Fibroblast of skin of left biceps (primary cell): Measurements from ENCODE around the gene ZNF821.
"Not testable (repeated sequence)": the region's sequence is repeated elsewhere in the genome, so short reads cannot be mapped to it uniquely, and the experiment has no call there.

Experiments
- DNase-seq, 2 experiments: peaks; one replicate each; pipeline ENCODE4 v3.0.0-alpha.2; 2013; ENCODE audit warnings: low read depth in 2 of 2

The ZNF821 gene

DNA sequence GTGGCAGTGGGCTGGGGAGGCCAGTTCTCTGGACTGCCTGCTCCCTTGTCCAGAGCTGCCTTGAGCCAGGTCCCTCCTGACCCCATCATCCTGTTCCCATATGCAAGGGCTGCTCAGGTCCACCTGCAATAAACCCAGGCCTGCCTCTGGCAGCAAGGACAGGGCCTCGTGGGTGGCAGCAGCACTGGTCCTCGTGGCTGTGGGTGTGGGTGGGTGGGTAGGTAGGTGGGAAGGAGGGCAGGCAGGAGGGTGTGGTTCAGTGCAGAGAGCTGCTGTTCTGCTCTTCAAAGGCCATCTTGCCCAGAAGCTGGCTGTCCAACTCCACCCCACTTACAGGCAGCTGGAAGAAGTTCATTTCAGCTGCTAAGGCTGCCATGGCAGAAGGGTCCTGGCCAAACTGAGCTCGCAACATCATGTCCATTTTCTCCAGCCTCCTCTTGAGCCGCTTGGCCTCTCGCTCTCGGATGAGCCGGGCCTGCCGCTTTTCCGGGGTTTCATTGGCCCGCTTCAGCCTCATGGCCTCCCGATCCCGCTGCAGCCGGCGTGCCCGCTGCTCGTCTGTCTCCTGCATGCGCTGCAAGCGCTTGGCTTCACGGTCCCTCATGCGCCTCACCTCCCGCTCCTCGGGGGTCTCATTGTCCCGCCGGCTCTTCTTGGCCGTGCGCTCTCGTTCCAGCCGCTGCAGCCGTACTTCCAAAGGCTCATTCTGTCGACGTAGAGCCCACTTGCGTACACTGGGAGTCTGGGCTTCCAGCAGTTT is 24.0 kb downstream of the ZNF821 start:
- no peak for DNase-seq

DNA sequence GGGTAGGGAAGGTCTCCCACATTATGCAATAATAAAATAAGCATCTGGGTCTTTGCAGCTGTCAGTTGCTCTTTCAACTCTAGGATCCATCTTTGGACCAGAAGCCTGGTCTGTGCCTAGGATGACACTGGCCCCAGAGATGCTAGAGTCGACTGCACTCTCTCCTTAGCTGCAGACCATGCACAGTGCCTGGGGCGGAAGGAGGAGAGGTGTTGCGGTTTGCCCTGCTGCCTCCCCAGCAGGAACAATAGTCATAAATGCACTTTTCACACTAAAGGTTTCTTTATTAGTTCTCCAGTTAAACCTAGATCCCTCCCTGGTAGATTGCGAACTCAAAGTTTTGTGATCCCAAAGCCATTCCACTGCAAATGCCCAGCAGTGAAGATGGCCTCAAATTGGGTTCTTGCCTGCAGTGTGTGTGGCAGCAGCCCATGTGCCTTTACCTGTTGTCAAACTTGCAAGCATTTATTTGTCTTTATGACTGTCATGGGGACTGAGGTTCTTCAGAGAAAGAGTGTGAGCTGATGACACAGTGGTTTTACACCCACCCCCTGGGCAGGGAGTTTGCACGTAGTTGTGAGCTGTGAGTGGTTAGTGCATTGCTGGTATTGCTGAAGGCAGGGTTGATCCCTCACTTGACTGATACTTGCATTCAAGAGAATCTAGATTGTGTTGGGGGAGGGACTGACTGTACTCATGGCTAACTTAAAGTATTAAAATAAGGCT is 27.9 kb downstream of the ZNF821 start:
- DNase-seq, result no peak

DNA sequence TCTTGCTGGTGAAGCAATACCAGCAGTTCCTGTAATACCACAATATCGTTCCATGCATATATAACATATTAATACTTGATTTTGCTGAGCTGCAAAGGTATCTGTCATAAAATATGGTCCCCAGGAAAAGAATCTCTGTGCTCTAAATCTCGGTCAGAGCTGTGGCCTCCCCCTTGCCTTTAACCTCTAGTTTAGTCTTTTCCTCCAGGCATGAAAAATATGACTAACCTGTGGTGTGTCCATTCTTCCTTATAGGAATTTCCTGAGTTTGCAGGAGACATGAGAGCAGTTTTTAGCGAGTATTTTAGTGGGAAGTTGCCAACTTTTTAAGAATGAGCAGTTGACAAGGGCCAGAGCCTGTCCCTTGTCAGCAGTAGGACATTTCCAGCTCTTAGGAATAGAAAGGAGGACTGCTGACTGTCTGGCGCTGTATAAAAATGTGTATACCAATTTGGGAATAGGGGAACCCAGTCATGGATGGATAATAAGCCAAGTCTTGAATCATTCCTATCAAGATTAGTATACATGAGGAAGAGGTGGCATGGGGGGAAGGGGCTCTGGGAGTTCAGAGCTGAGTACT is 29.5 kb downstream of the ZNF821 start:
- no peak for DNase-seq

DNA sequence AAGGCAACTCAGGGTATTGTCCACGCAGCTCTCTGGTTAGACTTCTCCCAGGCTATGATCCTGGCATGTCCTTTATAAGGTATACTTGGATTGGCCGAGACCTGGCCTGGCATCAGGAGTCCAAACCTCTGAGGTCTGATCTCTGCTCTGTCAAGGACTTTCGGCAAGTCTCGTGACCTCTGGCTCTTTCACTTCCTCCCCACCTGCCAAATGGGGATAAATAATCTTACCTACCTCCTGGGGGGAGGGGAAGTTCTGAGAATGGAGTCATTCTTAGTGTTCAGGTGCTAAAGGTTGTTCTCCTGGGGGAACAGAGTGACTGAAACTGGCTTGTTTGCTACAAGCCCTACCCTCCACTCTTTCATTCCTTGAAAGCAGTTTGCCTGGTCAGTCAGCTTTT is 30.6 kb downstream of the ZNF821 start:
- DNase-seq, result no peak

DNA sequence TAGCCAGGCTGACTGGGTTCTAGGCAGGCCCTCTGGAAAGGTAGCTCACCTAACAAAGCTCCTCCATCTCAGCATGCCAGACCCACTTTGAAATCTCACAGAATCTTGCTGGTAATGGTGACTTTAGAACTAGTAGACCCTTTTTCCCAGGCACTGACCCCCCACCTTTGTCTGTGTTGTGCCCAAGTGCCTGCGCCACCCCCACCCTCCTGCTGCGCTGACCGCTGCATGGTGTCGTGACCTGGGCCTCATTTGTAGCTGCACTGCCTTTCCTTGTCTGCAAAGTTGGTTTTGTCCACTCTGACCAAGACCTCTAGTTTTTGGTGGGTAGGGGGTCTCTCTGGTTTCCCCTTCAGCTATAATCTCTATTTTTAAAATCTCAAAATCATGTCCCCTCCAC is 31.4 kb downstream of the ZNF821 start:
- no peak for DNase-seq

DNA sequence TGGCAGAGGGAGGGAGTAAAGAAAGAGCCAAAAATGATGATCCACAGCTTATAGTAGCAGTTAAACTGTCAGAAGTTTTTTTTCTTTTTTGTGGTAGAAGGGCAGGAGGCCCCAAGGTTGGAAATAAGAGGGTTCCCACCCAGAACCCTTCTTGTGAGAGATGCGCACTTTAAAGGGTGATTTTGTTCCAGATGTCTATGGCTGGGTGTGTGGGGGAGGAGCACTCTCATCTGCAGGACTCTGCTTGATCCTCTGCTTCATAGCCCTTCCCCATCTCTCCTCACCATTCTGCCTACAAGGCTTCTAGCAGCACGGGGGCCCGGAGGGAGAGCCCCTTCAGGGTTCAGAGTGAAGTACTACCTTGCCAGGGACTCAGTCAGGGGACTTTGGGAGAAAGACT is 31.8 kb downstream of the ZNF821 start:
- DNase-seq, result no peak

DNA sequence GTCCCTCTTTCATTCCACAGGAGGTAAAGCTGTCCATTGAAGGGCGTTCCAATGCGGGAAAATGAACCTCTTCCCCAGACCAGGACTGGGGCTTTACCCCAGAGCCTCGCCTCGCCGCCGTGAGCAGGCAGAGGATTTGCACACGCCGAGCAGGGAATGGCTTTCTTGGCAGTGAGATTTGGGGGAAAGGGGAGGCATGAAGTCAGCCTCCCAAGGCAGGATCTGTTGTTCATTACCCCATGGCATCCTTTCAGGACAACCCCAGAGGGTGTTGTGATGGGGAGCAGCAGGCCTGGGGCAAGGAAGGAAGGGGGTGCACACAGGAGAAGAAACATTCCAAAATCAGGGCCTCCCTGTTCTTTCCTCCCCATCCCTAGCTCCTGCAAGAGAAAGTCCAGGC is 32.2 kb downstream of the ZNF821 start:
- no peak for DNase-seq

DNA sequence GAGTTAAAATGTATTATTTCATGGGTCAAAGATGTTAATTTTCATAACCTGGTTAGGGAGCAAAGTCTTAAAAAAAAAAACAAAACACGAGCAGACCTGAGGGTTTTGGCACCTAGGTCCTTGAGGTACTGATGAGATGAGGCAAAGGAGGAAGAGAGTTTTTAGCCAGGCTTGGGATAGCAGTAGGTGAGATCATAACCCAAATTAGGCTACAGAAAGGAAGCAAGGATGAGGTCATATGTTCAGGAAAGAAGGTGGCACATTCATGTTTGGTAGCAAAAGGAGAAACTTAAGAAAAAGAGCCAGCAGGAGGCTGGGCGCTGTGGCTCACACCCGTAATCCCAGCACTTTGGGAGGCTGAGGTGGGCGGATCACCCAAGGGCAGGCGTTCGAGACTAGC is 35.4 kb downstream of the ZNF821 start:
- DNase-seq, result no peak

DNA sequence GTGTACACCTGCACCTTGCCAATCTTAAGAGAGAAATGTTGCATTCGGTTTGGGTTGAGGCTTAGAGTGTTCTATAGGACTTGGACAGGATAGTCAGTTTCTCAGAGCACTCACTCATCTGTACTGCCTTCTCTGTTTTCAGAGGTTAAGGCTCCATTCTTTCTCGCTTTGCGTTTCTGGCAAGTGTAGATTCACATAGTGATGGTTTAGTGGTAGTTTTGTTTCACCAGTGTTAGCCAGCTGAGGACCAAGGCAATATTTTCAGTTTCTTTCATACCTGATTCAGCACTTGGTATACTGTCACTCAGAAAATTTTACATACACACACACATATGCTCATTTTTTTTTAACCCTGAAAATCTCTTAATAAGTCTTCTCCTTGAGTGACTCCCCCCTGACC is 36.9 kb downstream of the ZNF821 start:
- DNase-seq, result no peak

DNA sequence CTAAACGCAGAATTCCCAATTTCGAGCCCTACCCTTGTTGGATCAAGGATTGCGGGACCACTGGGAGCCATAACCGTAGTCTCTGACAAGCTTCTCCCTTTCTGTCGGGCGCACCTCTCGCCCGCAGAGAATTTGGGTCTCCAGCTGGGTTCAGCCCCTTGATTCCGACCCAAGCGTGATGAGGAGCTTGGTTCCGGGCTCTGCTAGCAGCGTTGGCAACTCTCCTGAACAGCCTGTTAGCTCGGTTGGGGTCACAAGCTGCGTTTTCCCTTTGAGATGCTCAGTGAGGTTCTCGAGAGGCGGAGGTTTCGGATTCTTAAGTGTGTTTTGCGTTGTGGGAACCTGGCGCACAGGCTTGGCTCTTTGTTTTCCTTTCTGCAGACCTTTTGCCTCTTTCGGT is 37.6 kb downstream of the ZNF821 start:
- DNase-seq, result no peak

DNA sequence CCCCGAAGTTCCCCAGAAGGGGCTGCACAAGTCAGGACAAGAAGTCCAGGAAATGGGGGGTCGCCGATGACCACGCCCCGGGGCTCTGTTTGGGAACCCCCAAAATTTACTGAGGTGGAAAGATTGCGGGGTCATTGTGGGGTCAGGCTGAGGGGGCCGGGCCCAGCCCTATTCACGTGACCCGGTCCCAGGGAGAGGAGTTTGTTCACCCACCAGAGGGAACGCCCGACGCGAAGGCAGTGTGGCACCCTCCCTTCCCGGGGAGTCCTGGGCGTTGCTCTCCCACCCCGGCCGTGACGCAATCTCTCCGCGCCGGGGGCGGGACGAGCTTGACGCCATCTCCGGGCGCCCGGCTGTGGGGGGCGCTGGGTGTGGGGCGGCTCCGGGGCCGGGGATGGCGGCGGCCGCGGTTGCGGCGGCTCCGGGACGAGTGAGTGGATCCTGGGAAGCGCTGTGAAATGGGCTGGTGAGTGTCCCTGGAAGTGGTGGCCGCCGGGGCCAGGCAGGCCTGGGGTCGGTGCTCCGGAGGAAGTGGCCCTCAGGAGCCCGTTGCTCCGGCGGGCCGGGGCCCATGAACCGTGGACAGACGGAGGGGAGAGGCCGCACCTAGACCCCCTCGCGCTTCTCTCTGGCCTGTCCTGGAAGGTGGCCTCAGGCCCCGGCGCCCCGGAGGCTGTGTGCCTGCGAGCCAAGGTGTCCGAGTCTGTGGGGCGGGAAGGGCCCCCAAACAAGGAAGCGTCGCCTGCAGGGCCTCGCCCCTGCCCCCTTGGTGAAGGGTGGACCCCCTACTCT is 38.1 kb downstream of the ZNF821 start, which contains the start of gene ATXN1L:
Gene ATXN1L (plus strand): TSS at position 338 of the 792 bp plus-strand sequence. CDS start 3,765 bp downstream, outside the sequence.
- peak; percentile 84 to 87 for DNase-seq

DNA sequence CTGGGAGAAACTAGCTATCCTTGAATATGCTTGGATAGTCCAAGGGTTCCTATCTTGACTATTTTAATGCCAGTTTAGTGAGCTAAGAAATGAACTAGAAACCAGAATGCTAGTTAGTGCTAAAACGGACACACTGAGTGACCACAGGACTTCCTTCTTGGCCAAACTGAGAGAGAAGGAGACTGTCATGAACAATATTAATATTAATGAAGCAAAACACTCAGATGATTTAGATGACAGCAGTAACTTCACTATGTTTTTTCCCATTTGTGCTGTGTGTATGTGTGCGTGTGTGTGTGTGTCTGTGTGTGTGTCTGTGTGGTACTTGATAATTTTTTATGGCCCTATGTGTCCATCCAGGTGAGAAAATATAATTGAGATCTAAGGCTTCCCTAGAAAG is 40.4 kb downstream of the ZNF821 start:
- no peak for DNase-seq

DNA sequence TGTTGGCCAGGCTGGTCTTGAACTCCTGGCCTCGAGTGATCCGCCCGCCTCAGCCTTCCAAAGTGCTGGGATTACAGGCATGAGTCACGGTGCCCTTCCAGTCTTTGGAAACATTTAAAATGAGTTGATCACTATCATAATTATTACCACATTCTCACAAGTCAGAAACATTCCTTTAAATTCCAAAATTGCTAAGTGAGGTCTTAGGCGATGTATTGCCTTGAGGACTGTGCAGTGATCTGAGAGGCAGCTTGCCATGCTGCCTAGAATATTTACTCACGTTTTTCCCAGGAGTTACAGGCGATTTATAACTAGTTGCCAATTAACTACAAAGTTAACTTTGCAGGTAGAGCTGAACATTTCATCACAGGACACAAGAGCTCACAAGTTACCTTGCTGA is 43.9 kb downstream of the ZNF821 start:
- peak; percentile 33 to 42 for DNase-seq

DNA sequence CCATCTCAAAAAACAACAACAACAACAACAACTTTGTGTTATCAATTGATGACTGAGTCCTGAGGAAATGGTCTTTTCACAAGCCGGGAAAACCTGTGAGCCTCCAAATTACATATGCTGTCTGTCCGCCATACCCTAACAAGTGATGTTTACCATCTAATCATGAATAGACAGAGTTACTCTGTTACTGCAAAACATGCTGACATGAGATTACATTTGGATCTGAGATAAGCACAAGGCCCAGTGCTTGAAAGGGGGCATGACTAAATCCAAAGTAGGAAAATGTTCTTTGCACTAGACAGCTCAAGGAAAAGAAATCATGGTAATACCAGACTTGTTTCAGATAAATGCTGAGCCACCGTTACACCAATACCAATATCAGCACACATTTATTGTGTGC is 46.8 kb downstream of the ZNF821 start:
- no peak for DNase-seq

DNA sequence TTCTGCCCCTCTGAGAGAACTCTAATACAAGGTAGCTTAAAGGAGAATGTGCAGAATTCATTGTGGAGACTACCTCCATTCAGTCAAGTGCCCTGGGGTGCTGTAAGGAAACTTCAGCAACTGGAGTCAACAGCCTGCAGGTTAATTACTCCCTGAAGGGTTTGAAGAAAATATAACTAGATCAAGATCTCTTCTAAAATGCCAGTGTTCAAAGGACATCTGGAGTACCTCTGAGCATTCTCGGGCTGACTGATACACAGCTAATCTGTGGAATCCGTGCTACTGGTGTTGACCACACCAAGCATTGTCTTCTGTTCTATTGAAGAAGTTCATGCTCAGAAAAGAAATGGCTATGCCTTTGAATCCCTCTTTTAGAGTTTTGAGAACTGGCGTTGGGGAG is 49.7 kb downstream of the ZNF821 start:
- DNase-seq, result no peak

DNA sequence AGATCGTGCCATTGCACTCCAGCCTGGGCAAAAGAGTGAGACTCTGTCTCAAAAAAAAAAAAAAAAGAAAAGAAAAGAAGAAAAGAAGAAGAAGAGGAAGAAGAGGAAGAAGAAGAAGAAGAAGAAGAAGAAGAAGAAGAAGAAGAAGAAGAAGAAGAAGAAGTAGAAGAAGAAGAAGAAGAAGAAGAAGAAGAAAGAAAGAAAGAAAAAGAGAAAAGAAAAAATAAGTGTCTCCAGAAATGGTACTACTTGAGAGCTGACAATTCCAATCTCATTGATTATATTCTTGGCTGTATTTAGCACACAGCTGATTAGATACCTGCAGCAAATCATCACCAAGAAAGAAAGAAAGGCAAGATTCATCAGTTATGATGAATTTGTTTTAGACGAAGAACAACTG is 51.9 kb downstream of the ZNF821 start:
- DNase-seq, result not testable (repeated sequence)

DNA sequence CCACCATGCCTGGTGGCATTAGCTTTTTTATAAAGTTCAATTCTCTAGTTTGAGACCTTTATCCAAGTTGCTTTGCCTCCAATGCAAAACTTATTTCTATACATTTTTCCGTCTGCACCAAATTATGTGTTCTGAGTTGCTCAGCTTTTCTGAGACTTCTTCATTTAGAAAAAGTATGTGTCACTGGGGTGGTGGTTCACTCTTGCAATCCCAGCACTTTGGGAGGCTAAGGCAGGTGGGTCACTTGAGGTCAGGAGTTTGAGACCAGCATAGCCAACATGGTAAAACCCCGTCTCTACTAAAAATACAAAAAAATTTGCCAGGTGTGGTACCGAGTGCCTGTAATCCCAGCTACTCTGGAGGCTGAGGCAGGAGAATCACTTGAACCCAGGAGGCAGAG is 52.3 kb downstream of the ZNF821 start:
- DNase-seq, result not testable (repeated sequence)

DNA sequence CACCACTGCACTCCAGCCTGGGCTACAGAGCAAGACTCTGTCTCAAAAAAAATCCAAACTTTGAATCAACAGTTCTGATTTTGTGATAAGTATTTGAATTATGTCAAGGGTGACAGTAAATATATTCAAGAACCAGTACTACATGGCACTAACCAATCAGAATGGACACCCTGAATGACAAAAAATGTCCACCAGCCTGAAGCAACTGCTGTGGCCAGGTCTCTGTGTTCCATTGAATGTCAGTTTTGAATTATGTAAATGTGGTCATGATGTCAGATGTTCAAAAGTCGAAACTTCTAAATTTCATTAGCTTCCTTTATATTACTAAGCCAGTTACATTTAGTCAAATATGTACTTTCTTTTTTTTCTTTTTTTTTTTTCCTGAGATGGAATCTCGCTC is 53.6 kb downstream of the ZNF821 start:
- DNase-seq, result no peak

DNA sequence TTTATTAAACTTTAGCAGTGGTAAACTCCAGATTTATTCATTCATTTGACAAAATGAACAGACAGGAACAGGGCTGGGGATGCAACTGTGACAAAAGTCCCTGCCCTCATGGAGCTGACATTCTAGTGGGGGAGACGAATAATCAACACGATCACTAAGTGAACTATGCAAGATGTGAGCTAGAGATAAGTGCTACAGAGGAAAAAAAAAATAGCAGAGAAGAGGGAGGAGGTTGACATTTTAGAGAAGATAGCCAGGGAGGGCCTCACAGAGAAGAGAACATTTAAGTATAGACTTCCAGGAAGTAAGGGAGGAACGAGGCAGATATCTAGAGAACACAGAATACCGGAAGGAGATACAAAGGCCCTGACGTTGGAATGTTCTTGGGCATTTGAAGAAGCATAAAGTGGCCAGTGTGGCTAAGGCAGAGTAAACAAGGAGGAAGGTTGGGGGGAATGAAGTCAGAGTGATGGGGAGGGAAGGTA is 57.4 kb downstream of the ZNF821 start:
- DNase-seq, result no peak

DNA sequence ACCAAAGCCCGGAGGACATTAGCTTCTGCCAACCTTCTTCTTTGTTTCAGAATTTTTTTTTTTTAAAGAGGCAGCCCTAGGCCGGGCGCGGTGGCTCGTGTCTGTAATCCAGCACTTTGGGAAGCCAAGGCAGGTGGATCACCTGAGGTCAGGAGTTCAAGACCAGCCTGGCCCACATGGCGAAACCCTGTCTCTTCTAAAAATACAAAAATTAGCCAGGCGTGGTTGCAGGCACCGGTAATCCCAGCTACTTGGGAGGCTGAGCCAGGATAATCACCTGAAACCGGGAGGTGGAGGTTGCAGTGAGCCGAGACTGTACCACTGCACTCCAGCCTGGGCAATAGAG is 66.9 kb downstream of the ZNF821 start:
- not testable (repeated sequence) for DNase-seq

DNA sequence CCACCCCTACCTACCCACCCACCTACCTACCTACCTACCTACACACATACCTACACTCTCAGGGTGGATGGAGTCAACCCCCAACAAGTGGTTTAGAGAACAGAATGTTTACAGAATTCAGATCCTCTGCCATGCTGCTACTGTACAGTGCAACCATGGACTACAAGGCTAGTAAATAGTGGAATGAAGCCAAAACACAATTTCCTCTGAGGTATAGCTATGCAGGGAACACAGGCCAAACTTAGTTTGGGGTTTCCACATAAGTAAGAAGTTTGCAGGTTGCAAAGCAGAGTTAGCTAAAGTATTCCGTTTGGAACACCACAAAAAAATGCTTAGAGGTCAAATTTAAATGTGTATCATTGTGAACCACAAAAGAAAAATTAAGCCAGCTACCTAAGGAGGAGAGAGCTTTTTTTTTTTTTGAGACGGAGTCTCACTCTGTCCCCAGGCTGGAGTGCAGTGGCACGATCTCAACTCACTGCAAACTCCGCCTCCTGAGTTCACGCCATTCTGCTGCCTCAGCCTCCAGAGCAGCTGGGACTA is 72.7 kb downstream of the ZNF821 start:
- no peak for DNase-seq

DNA sequence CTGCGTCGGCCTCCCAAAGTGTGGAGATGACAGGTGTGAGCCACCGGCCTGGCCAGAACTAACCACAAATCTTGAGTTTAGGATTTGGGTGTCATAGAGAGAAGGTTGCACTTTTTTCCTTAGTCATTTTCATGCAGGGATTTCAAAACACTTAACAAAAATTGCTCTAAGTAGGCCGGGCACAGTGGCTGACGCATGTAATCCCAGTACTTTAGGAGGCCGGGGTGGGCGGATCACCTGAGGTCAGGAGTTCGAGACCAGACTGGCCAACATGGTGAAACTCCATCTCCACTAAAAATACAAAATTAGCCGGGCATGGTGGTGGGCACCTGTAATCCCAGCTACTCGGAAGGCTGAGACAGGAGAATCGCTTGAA is 73.8 kb downstream of the ZNF821 start:
- not testable (repeated sequence) for DNase-seq
